GM19324 (cell line): ENCODE results near the gene SGMS1.
A peak's percentile ranks its signal among the peaks of the same experiment; 100 is the strongest.

Source experiments
- ATAC-seq: cut with Tn5 transposase; IDR thresholded peaks from one replicate; pipeline ENCODE4 v1.9.1; 2021; ENCODE audit warnings: mild to moderate bottlenecking, moderate library complexity; ENCODE audit not compliant: unreplicated experiment, low FRiP score

SGMS1 gene

GRCh38 chr10:50613726-50614443 lies 9.9 kb downstream of the SGMS1 start:
- no peak for ATAC-seq

GRCh38 chr10:50613150-50613549 lies 10.6 kb downstream of the SGMS1 start:
- ATAC-seq, result no peak

GRCh38 chr10:50610368-50610767 lies 13.4 kb downstream of the SGMS1 start:
- no peak for ATAC-seq

- no peak for ATAC-seq
These were observed 16.3 kb downstream of the SGMS1 start for GRCh38 chr10:50607356-50607925.

- no peak for ATAC-seq
These were observed 17.8 kb downstream of the SGMS1 start for GRCh38 chr10:50605951-50606270.

- peak; percentile 37 for ATAC-seq
These were observed 18.3 kb downstream of the SGMS1 start for GRCh38 chr10:50605269-50605950.

GRCh38 chr10:50604809-50605208 lies 18.9 kb downstream of the SGMS1 start:
- ATAC-seq, result no peak

- no peak for ATAC-seq
These were observed 19.6 kb downstream of the SGMS1 start for GRCh38 chr10:50604049-50604640.

- no peak for ATAC-seq
These were observed 20.5 kb downstream of the SGMS1 start for GRCh38 chr10:50603151-50603850.

- no peak for ATAC-seq
These were observed 21.8 kb downstream of the SGMS1 start for GRCh38 chr10:50601974-50602373.

- no peak for ATAC-seq
These were observed 22.8 kb downstream of the SGMS1 start for GRCh38 chr10:50600831-50601477.

- no peak for ATAC-seq
These were observed 23.5 kb downstream of the SGMS1 start for GRCh38 chr10:50600286-50600685.

- ATAC-seq, result no peak
These were observed 26.9 kb downstream of the SGMS1 start for GRCh38 chr10:50596897-50597296.

GRCh38 chr10:50596456-50596855 lies 27.3 kb downstream of the SGMS1 start:
- ATAC-seq, result no peak

GRCh38 chr10:50595785-50596184 lies 28.0 kb downstream of the SGMS1 start:
- no peak for ATAC-seq

GRCh38 chr10:50593523-50594376 lies 30.0 kb downstream of the SGMS1 start:
- ATAC-seq, result no peak

GRCh38 chr10:50592961-50593418 lies 30.8 kb downstream of the SGMS1 start:
- ATAC-seq, result no peak

GRCh38 chr10:50590935-50591334 lies 32.8 kb downstream of the SGMS1 start:
- ATAC-seq, result no peak

- ATAC-seq, result no peak
These were observed 37.0 kb downstream of the SGMS1 start for GRCh38 chr10:50586740-50587088.
